HEK293 (cell line): ENCODE results near the gene PDE4D.
A peak's percentile ranks its signal among the peaks of the same experiment; 100 is the strongest.

Experiments used
- CTCF ChIP-seq: fragments of 450-650 bp; formaldehyde crosslinking; IDR thresholded peaks from 2 replicates; pipeline ENCODE4 v1.5.1; 2016; ENCODE audit warnings: missing biosample characterization, missing genetic modification characterization
- REST ChIP-seq: fragments of 450-650 bp; formaldehyde crosslinking; IDR thresholded peaks from 2 replicates; pipeline ENCODE4 v1.5.1; 2016; ENCODE audit warnings: missing biosample characterization, missing genetic modification characterization
- TCF7L2 ChIP-seq: IDR thresholded peaks from 2 replicates; pipeline ENCODE4 v1.6.1; 2011; ENCODE audit warnings: low read depth, mild to moderate bottlenecking, inconsistent platforms, low read length, moderate library complexity, borderline replicate concordance
- ZBTB44 ChIP-seq: fragments of 450-650 bp; IDR thresholded peaks from 2 replicates; pipeline ENCODE4 v1.5.1; 2018; ENCODE audit warnings: missing biosample characterization, mild to moderate bottlenecking, missing genetic modification characterization
- ZBTB8A ChIP-seq: fragments of 450-650 bp; formaldehyde crosslinking; IDR thresholded peaks from 2 replicates; pipeline ENCODE4 v1.5.1; 2016; ENCODE audit warnings: missing biosample characterization, missing genetic modification characterization
- ZNF121 ChIP-seq: fragments of 450-650 bp; formaldehyde crosslinking; IDR thresholded peaks from 2 replicates; pipeline ENCODE4 v1.5.1; 2016; ENCODE audit warnings: missing biosample characterization, missing genetic modification characterization
- ZNF138 ChIP-seq: fragments of 450-650 bp; formaldehyde crosslinking; IDR thresholded peaks from 2 replicates; pipeline ENCODE4 v1.5.1; 2016; ENCODE audit warnings: missing biosample characterization, missing genetic modification characterization, borderline replicate concordance

GRCh38 chr5:59174248-59174844 is 719.2 kb downstream of the PDE4D start:
- TF ChIP-seq ZBTB8A (tag by site-specific recombination) (no peak), ZNF138 (tag by site-specific recombination) (no peak), REST (tag by site-specific recombination) (no peak), ZBTB44 (tag by site-specific recombination) (no peak), ZNF121 (tag by site-specific recombination) (no peak), CTCF (peak; percentile 54), TCF7L2 (no peak)
